ENCODE results near the gene PRLR. TPM values are rescaled to one million over a fixed set of nuclear protein-coding genes. Genes with fewer than 3 reads are reported as not detected.

The PRLR gene
- total and polyA plus RNA-seq, 2 of the 8 experiments (the other 6 are each of a cell fraction or from before 2014, with no cell fraction given), result 0.53 to 2.5 TPM

DNA sequence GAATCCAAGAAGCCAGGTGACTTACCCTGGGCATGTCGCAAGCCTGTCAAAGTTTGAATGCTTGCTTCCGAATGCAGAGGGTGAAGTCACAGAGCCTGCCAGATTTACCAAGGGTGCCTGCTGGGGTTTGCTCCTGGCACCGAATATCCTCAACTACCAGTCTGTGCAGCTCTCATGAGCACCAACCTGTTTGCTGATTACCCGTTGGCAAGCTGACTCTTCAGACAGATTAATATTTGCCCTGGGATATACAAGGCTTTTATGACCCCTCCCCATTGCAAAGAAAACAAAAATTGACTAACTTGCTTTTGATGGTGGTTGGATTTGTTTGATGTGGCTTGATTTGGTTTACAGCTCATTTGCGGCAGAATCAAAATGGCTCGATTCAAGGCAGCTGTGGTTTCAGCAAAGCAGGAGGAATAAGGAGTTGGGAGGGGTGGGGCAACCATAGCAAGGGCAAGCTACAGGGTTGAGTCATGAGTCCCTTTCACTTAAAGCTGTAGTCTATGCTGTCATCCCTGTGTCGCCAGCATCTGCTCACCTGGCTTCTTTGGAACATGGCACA is 100.3 kb downstream of the PRLR start (continued):
- TF ChIP-seq JUND (IDR thresholded peaks at IDR 0.05; ENCODE audit: low read length) (no peak), KDM1A (IDR thresholded peaks at IDR 0.05; ENCODE audit: borderline replicate concordance, low read length) (no peak), KDM4A (IDR thresholded peaks at IDR 0.05; ENCODE audit: low read depth, low read length, severe bottlenecking) (no peak), SIN3A (conservative IDR thresholded peaks at IDR 0.05 in 1 of 2, IDR thresholded peaks at IDR 0.05 in 1 of 2; ENCODE audit: low read depth in 1 of 2, low read length in 2 of 2) (no peak), SP4 (IDR thresholded peaks at IDR 0.05; ENCODE audit: low read length) (no peak)
